Neural progenitor cell (in vitro differentiated cells): ENCODE results near the gene BMPR1A.

Experiments
- EZH2 ChIP-seq: fragments of 200-600 bp; sonication (generic); IDR thresholded peaks from 2 replicates; pipeline ENCODE4 v1.6.1; 2017; ENCODE audit warnings: antibody characterized with exemption, mild to moderate bottlenecking, moderate library complexity
- TF ChIP-seq, protein P1 (sequence below): fragments of 200-600 bp; sonication (generic); IDR thresholded peaks from 2 replicates; pipeline ENCODE4 v1.5.1; 2017; ENCODE audit warnings: antibody characterized with exemption, mild to moderate bottlenecking

- TF ChIP-seq, protein P1, sequence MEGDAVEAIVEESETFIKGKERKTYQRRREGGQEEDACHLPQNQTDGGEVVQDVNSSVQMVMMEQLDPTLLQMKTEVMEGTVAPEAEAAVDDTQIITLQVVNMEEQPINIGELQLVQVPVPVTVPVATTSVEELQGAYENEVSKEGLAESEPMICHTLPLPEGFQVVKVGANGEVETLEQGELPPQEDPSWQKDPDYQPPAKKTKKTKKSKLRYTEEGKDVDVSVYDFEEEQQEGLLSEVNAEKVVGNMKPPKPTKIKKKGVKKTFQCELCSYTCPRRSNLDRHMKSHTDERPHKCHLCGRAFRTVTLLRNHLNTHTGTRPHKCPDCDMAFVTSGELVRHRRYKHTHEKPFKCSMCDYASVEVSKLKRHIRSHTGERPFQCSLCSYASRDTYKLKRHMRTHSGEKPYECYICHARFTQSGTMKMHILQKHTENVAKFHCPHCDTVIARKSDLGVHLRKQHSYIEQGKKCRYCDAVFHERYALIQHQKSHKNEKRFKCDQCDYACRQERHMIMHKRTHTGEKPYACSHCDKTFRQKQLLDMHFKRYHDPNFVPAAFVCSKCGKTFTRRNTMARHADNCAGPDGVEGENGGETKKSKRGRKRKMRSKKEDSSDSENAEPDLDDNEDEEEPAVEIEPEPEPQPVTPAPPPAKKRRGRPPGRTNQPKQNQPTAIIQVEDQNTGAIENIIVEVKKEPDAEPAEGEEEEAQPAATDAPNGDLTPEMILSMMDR: no peak
- no peak for TF ChIP-seq EZH2
Observed at GRCh38 chr10:86974484-86974883, 218.1 kb downstream of the BMPR1A start.
